GM12878 (cell line): ENCODE measurements around the gene MYO7A. TPM values are rescaled to one million over a fixed set of nuclear protein-coding genes. Genes with fewer than 3 reads are reported as not detected.

Experiments used
- ATAC-seq: fragments of 200-7000 bp; cut with Tn5 transposase; 3 replicates; pipeline ENCODE4 v1.9.1; 2020; ENCODE audit warnings: mild to moderate bottlenecking, moderate library complexity
- BruUV-seq: library from RNA; stranded (reverse); fragments of 400-500 nt; replicated peaks from 2 replicates; lab custom pipeline; 2021; lab: Mats Ljungman, UMichigan
- CTCF ChIA-PET: fragments of 300-600 bp; sonication (Branson Sonifier 250); formaldehyde crosslinking; extraction: SDS; loops from one replicate; lab custom pipeline; 2021; ENCODE audit warnings: inconsistent platforms; lab: Yijun Ruan, JAX
- POLR2A ChIA-PET: fragments of 350-600 bp; formaldehyde crosslinking; extraction: SDS; loops from one replicate; lab custom pipeline; 2021; ENCODE audit warnings: inconsistent platforms; lab: Charles Lee
- RAD21 ChIA-PET: fragments of 300-600 bp; sonication (Branson Sonifier 250); formaldehyde crosslinking; loops from one replicate; lab custom pipeline; 2023; ENCODE audit warnings: antibody characterized with exemption; ENCODE audit not compliant: unreplicated experiment; lab: Charles Lee
- SMC1A ChIA-PET: fragments of 300-600 bp; sonication (Branson Sonifier 250); formaldehyde crosslinking; loops from one replicate; lab custom pipeline; 2023; ENCODE audit not compliant: unreplicated experiment, uncharacterized antibody; lab: Charles Lee
- DNase-seq: peaks from one replicate; pipeline ENCODE4 v3.0.0-alpha.2; 2011; ENCODE audit warnings: low read depth, low spot score
- FAIRE-seq: peaks from 3 replicates; lab custom pipeline; 2011; peaks lifted over from hg19 to GRCh38; lab: Jason Lieb, UNC
- H2AFZ ChIP-seq: 2 replicates; pipeline ENCODE4 v1.6.0; 2011; ENCODE audit warnings: low read depth, low read length, control low read depth; ENCODE audit not compliant: control insufficient read depth
- H3K27ac ChIP-seq: 2 replicates; pipeline ENCODE4 v1.5.1; 2011; ENCODE audit warnings: control low read depth; ENCODE audit not compliant: control insufficient read depth, insufficient read depth
- H3K27me3 ChIP-seq, 2 experiments: replicated peaks in 1 of 2; 2 replicates each; pipeline versions ENCODE4 v1.6.0 to v1.6.1; 2011; ENCODE audit warnings: low read length in 1 of 2; ENCODE audit not compliant: control insufficient read depth in 2 of 2, insufficient read depth in 2 of 2
- H3K36me3 ChIP-seq, 2 experiments: 2 replicates each; pipeline ENCODE4 v1.5.1; 2011; ENCODE audit warnings: low read length in 1 of 2; ENCODE audit not compliant: control insufficient read depth in 2 of 2, insufficient read depth in 2 of 2
- H3K4me1 ChIP-seq: 2 replicates; pipeline ENCODE4 v1.6.1; 2011; ENCODE audit warnings: mild to moderate bottlenecking, low read length, moderate library complexity, mixed read lengths; ENCODE audit not compliant: control insufficient read depth, insufficient read depth
- H3K4me2 ChIP-seq: 2 replicates; pipeline ENCODE4 v1.6.0; 2011; ENCODE audit warnings: control low read depth; ENCODE audit not compliant: control insufficient read depth, insufficient read depth
- H3K4me3 ChIP-seq: fragments of 200-600 bp; sonication (generic); 2 replicates; pipeline ENCODE4 v1.5.1; 2016
- H3K79me2 ChIP-seq: 2 replicates; pipeline ENCODE4 v1.6.0; 2011; ENCODE audit warnings: low read length; ENCODE audit not compliant: control insufficient read depth, insufficient read depth
- H3K9ac ChIP-seq: 2 replicates; pipeline ENCODE4 v1.8.0; 2011; ENCODE audit warnings: low read length, control low read depth, mixed read lengths; ENCODE audit not compliant: control insufficient read depth, insufficient read depth
- H3K9me3 ChIP-seq: replicated peaks from 3 replicates; pipeline ENCODE4 v1.5.1; 2011; ENCODE audit warnings: mild to moderate bottlenecking, low read length; ENCODE audit not compliant: control insufficient read depth, insufficient read depth
- H4K20me1 ChIP-seq: 2 replicates; pipeline ENCODE4 v1.6.0; 2011; ENCODE audit not compliant: control insufficient read depth, insufficient read depth
- BACH1 ChIP-seq: fragments of 450-650 bp; IDR thresholded peaks from 2 replicates; pipeline ENCODE4 v1.6.1; 2017; ENCODE audit warnings: mild to moderate bottlenecking, borderline replicate concordance
- CBFB ChIP-seq: IDR thresholded peaks from 2 replicates; pipeline ENCODE4 v1.6.1; 2016; ENCODE audit warnings: antibody characterized with exemption, low read depth
- EP300 ChIP-seq, 2 experiments: fragments of 150-350 bp in 1 of 2; IDR thresholded peaks; 2 replicates each; pipeline ENCODE4 v1.6.1; 2011 to 2012; ENCODE audit warnings: low read depth in 2 of 2, low read length in 2 of 2, borderline replicate concordance in 1 of 2, improper control_type of control experiment in 1 of 2, inconsistent platforms in 1 of 2; ENCODE audit not compliant: control insufficient read depth in 1 of 2
- GABPA ChIP-seq: IDR thresholded peaks from 2 replicates; pipeline ENCODE4 v1.6.1; 2014; ENCODE audit warnings: antibody characterized with exemption, low read depth, mild to moderate bottlenecking, inconsistent platforms
- HDGF ChIP-seq: fragments of 450-650 bp; IDR thresholded peaks from 2 replicates; pipeline ENCODE4 v1.6.1; 2016; ENCODE audit warnings: antibody characterized with exemption
- IRF4 ChIP-seq: IDR thresholded peaks from 2 replicates; pipeline ENCODE4 v1.6.1; 2011; ENCODE audit warnings: low read depth, low read length
- KDM1A ChIP-seq: fragments of 200-600 bp; sonication (generic); IDR thresholded peaks from 2 replicates; pipeline ENCODE4 v1.6.1; 2016; ENCODE audit warnings: borderline replicate concordance
- MXI1 ChIP-seq: fragments of 150-350 bp; IDR thresholded peaks from 2 replicates; pipeline ENCODE4 v1.6.1; 2011; ENCODE audit warnings: low read depth, mild to moderate bottlenecking, inconsistent platforms, low read length, improper control_type of control experiment
- NFIC ChIP-seq: IDR thresholded peaks from 2 replicates; pipeline ENCODE4 v1.6.1; 2012; ENCODE audit warnings: low read depth, mild to moderate bottlenecking, inconsistent platforms, low read length, moderate library complexity
- POU2F2 ChIP-seq: IDR thresholded peaks from 3 replicates; pipeline ENCODE4 v1.6.1; 2011; ENCODE audit warnings: low read depth, mild to moderate bottlenecking, low read length, borderline replicate concordance
- SMAD5 ChIP-seq: IDR thresholded peaks from 2 replicates; pipeline ENCODE4 v1.6.1; 2016; ENCODE audit warnings: antibody characterized with exemption, low read depth
- ZNF384 ChIP-seq: IDR thresholded peaks from 2 replicates; pipeline ENCODE4 v1.6.1; 2012; ENCODE audit warnings: low read depth, mild to moderate bottlenecking, low read length, improper control_type of control experiment, borderline replicate concordance
- WGBS: methylation state at CpG from one replicate; pipeline ENCODE4 v1.1.6; 2016; ENCODE audit warnings: low lambda C conversion rate; ENCODE audit not compliant: insufficient replicate concordance, insufficient coverage; ENCODE audit errors: missing lambda C conversion rate; 5-methylcytosine and 5-hydroxymethylcytosine counted together
- in situ Hi-C: fragments of 300-500 bp; cut with MboI; formaldehyde crosslinking; loops from 9 replicates; pipeline ENCODE4 v1.14.3; 2018; ENCODE audit warnings: mixed read lengths
- intact Hi-C: fragments of 100-400 bp; cut with micrococcal nuclease; formaldehyde crosslinking; loops from one replicate; pipeline ENCODE4 v1.14.2; 2022; ENCODE audit not compliant: unreplicated experiment
- polyA plus RNA-seq, 11 experiments: library from polyadenylated mRNA; depleted of rRNA in 4 of 11; unstranded in 6 of 11; stranded (reverse) in 5 of 11; fragments of >200 nt; fragmentation: Nextera tagmentation in 4 of 11; fragmentation: Illumina TruSeq in 1 of 11; extraction: Ambion mirVana in 4 of 11; extraction: Trizol in 1 of 11; gene quantifications; 1 replicate in 1 of 11; 2 replicates in 10 of 11; pipeline versions ENCODE4 v1.2.1 to v1.2.3, GENCODE V29; 2011 to 2016; ENCODE audit warnings: inconsistent platforms in 2 of 11, missing spikeins in 2 of 11, low read depth in 1 of 11
- total RNA-seq, 4 experiments: library from RNA; depleted of rRNA in 3 of 4; stranded (reverse); fragments of >200 nt in 3 of 4; fragmentation: Illumina TruSeq in 1 of 4; extraction: Trizol in 1 of 4; gene quantifications; 2 replicates each; pipeline versions ENCODE4 v1.2.1 to v1.2.3, GENCODE V29; 2013 to 2021
- TF ChIP-seq, protein P1 (sequence below): fragments of 450-650 bp; IDR thresholded peaks from 2 replicates; pipeline ENCODE4 v1.6.1; 2017; ENCODE audit warnings: mild to moderate bottlenecking, moderate library complexity
- TF ChIP-seq, protein P2 (sequence below): IDR thresholded peaks from 2 replicates; pipeline ENCODE4 v1.6.1; 2011; ENCODE audit warnings: low read depth, low read length, improper control_type of control experiment, borderline replicate concordance
- TF ChIP-seq, protein P3 (sequence below): IDR thresholded peaks from 2 replicates; pipeline ENCODE4 v1.6.1; 2012; ENCODE audit warnings: mild to moderate bottlenecking, low read depth, low read length

Gene MYO7A
- total and polyA plus RNA-seq, 10 of the 15 experiments (the other 5 are each of a cell fraction or from before 2014, with no cell fraction given), result 0.01 to 0.21 (median 0.04) TPM; not detected in 6

DNA sequence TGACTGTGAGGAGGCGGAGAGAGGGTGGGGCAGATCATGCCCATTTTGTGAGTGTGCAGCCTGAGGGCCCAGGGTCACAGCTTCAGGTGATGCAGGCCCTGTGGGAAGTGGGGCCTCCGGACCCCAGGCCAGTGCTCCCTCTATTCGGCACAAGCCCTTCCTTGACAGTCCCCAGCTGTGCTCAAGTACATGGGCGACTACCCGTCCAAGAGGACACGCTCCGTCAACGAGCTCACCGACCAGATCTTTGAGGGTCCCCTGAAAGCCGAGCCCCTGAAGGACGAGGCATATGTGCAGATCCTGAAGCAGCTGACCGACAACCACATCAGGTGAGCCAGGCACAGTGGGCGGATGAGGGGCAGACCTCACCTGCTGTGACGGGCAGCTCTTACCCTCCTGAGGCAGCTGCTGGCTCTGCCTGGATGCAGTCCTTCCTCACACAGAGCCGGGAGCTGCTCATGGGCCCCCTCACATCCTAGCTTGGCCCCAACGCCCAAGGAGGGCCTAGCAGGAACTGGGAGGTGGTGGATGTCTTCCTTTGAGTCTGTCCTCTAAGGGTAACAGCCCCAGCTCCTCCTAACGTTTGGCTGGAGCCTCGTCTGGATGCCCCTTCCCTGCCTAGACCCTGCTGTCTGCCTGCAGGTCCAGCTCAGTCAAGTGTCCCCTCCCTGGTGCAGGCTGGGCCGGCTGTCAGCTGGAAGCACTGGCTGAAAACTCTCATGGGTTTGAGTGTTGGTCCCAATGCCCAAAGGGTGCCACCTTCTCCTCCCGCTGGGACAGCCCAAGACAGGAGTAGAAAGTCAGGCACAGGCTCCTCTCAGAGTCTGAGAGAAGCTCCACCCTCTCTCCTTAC is 76.1 kb downstream of the MYO7A start:
- Histone ChIP-seq H3K4me2 (no peak overlapping the region), H2AFZ (no peak overlapping the region), H3K36me3 (no peaks in the 10 kb centered on the region), H3K79me2 (no peaks in the 10 kb centered on the region), H3K9me3 (no peaks in the 10 kb centered on the region), H3K4me3 (no peak overlapping the region), H3K27me3 (no peaks in the 10 kb centered on the region; a peak in 1 of 4 replicates), H3K9ac (no peak overlapping the region), H4K20me1 (no peaks in the 10 kb centered on the region), H3K4me1 (no peaks in the 10 kb centered on the region), H3K27ac (no peak overlapping the region)
- TF ChIP-seq, protein P1, sequence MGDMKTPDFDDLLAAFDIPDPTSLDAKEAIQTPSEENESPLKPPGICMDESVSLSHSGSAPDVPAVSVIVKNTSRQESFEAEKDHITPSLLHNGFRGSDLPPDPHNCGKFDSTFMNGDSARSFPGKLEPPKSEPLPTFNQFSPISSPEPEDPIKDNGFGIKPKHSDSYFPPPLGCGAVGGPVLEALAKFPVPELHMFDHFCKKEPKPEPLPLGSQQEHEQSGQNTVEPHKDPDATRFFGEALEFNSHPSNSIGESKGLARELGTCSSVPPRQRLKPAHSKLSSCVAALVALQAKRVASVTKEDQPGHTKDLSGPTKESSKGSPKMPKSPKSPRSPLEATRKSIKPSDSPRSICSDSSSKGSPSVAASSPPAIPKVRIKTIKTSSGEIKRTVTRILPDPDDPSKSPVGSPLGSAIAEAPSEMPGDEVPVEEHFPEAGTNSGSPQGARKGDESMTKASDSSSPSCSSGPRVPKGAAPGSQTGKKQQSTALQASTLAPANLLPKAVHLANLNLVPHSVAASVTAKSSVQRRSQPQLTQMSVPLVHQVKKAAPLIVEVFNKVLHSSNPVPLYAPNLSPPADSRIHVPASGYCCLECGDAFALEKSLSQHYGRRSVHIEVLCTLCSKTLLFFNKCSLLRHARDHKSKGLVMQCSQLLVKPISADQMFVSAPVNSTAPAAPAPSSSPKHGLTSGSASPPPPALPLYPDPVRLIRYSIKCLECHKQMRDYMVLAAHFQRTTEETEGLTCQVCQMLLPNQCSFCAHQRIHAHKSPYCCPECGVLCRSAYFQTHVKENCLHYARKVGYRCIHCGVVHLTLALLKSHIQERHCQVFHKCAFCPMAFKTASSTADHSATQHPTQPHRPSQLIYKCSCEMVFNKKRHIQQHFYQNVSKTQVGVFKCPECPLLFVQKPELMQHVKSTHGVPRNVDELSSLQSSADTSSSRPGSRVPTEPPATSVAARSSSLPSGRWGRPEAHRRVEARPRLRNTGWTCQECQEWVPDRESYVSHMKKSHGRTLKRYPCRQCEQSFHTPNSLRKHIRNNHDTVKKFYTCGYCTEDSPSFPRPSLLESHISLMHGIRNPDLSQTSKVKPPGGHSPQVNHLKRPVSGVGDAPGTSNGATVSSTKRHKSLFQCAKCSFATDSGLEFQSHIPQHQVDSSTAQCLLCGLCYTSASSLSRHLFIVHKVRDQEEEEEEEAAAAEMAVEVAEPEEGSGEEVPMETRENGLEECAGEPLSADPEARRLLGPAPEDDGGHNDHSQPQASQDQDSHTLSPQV, result no peak
- TF ChIP-seq ZNF384, result no peak
- TF ChIP-seq CBFB, result no peak
- no peak for TF ChIP-seq HDGF
- TF ChIP-seq KDM1A, result no peak
- TF ChIP-seq GABPA, result no peak
- no peak for TF ChIP-seq POU2F2
- TF ChIP-seq IRF4, result no peak
- no peak for TF ChIP-seq EP300 (IDR thresholded peaks at IDR 0.05; ENCODE audit: borderline replicate concordance in 1 of 2, control insufficient read depth in 1 of 2, low read depth in 2 of 2, low read length in 2 of 2)
- no peak for TF ChIP-seq SMAD5
- TF ChIP-seq NFIC, result no peak
- no peak for TF ChIP-seq MXI1
- TF ChIP-seq, protein P2, sequence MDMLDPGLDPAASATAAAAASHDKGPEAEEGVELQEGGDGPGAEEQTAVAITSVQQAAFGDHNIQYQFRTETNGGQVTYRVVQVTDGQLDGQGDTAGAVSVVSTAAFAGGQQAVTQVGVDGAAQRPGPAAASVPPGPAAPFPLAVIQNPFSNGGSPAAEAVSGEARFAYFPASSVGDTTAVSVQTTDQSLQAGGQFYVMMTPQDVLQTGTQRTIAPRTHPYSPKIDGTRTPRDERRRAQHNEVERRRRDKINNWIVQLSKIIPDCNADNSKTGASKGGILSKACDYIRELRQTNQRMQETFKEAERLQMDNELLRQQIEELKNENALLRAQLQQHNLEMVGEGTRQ, result no peak
- TF ChIP-seq, protein P3, sequence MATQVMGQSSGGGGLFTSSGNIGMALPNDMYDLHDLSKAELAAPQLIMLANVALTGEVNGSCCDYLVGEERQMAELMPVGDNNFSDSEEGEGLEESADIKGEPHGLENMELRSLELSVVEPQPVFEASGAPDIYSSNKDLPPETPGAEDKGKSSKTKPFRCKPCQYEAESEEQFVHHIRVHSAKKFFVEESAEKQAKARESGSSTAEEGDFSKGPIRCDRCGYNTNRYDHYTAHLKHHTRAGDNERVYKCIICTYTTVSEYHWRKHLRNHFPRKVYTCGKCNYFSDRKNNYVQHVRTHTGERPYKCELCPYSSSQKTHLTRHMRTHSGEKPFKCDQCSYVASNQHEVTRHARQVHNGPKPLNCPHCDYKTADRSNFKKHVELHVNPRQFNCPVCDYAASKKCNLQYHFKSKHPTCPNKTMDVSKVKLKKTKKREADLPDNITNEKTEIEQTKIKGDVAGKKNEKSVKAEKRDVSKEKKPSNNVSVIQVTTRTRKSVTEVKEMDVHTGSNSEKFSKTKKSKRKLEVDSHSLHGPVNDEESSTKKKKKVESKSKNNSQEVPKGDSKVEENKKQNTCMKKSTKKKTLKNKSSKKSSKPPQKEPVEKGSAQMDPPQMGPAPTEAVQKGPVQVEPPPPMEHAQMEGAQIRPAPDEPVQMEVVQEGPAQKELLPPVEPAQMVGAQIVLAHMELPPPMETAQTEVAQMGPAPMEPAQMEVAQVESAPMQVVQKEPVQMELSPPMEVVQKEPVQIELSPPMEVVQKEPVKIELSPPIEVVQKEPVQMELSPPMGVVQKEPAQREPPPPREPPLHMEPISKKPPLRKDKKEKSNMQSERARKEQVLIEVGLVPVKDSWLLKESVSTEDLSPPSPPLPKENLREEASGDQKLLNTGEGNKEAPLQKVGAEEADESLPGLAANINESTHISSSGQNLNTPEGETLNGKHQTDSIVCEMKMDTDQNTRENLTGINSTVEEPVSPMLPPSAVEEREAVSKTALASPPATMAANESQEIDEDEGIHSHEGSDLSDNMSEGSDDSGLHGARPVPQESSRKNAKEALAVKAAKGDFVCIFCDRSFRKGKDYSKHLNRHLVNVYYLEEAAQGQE, result no peak
- TF ChIP-seq BACH1, result no peak
- POLR2A ChIA-PET, result no interaction called here
- 33% methylated on average over 20 of the region's 20 CpGs for WGBS
- in situ Hi-C loops, result no loop called here
- CTCF ChIA-PET, result interaction anchor here (0.6 kb wide), 1 partner anchor 790 kb away, joined by 4 read pairs; no protein-coding TSS in a partner anchor
- BruUV-seq, result no TSS peak
- RAD21 ChIA-PET, result no interaction called here
- no peak for FAIRE-seq
- intact Hi-C loops, result no loop called here
- DNase-seq, result no peak
- ATAC-seq, result no peak
- SMC1A ChIA-PET, result interaction anchor here (0.5 to 0.8 kb wide), 2 partner anchors 17 to 113 kb away, joined by 3 read pairs; no protein-coding TSS in a partner anchor
